IgD-negative memory B cell (primary cell): ENCODE measurements around the gene STK10. TPM values are rescaled to one million over a fixed set of nuclear protein-coding genes. Genes with fewer than 3 reads are reported as not detected.
"Not testable (repeated sequence)": the region's sequence is repeated elsewhere in the genome, so short reads cannot be mapped to it uniquely, and the experiment has no call there.

Source experiments
- H3K27ac Mint-ChIP-seq, 3 donors: one replicate each; pipeline ENCODE4 v1.8.0; 2020 to 2022; ENCODE audit warnings: mild to moderate bottlenecking in 3 of 3, mixed read lengths in 3 of 3, moderate library complexity in 1 of 3
- H3K27me3 Mint-ChIP-seq: one replicate; pipeline ENCODE4 v1.8.0; 2021; ENCODE audit warnings: mixed read lengths
- H3K36me3 Mint-ChIP-seq: one replicate; pipeline ENCODE4 v1.8.0; 2020; ENCODE audit warnings: mild to moderate bottlenecking, mixed read lengths
- H3K4me1 Mint-ChIP-seq, 3 donors: one replicate each; pipeline ENCODE4 v1.8.0; 2020 to 2022; ENCODE audit warnings: mixed read lengths in 3 of 3, mild to moderate bottlenecking in 1 of 3
- H3K4me3 Mint-ChIP-seq, 4 donors: one replicate each; pipeline ENCODE4 v1.8.0; 2020 to 2022; ENCODE audit warnings: mild to moderate bottlenecking in 4 of 4, mixed read lengths in 4 of 4, moderate library complexity in 3 of 4
- H3K9me3 Mint-ChIP-seq, 3 donors: one replicate each; pipeline ENCODE4 v1.8.0; 2020 to 2021; ENCODE audit warnings: mixed read lengths in 3 of 3, mild to moderate bottlenecking in 1 of 3
- polyA plus RNA-seq: library from polyadenylated mRNA; unstranded; fragments of 300-500 nt; fragmentation: Illumina TruSeq; gene quantifications from one replicate; pipeline ENCODE4 v1.2.3, GENCODE V29; 2021

The STK10 gene
- polyA plus RNA-seq, 1 donor from 2014 or later, result 87.9 TPM

DNA sequence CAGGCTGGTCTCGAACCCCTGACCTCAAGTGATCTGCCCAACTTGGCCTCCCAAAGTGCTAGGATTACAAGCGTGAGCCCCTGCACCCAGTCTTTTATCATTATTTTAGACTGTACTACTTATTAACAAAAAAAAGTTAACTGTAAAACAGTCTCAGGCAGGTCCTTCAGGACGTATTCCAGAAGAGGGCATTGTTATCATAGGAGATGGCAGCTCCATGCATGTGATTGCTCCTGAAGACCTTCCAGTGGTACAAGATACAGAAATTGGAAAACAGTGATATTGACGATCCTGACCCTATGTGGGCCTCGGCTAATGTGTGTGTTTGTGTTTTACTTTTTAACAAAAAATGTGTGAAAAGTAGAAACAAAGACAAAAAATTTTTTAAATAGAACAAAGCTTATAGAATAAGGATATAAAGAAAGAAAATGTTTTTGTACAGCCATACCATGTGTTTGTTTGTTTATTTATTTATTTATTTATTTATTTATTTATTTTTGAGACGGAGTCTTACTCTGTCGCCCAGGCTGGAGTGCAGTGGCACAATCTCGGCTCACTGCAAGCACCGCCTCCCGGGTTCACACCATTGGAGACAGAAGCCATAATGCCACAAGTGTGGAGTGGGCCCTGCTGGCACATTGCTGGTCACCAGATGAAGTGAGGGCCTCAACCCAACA, 167.8 kb downstream of the STK10 start:
- H3K36me3 Mint-ChIP-seq, H3K27ac Mint-ChIP-seq, H3K9me3 Mint-ChIP-seq, H3K4me3 Mint-ChIP-seq, H3K27me3 Mint-ChIP-seq, H3K4me1 Mint-ChIP-seq: not testable (repeated sequence)

- no peaks in the 10 kb centered on the region for H3K9me3 Mint-ChIP-seq
- peaks cover 3% of the 10 kb centered on the region for H3K36me3 Mint-ChIP-seq
- peak overlapping the region in 1 of 3 donors; percentile 23 for H3K27ac Mint-ChIP-seq
- no peak overlapping the region for H3K4me3 Mint-ChIP-seq
- H3K4me1 Mint-ChIP-seq, result no peaks in the 10 kb centered on the region
- peaks cover 2% of the 10 kb centered on the region for H3K27me3 Mint-ChIP-seq
These were observed 172.7 kb downstream of the STK10 start for GRCh38 chr5:172015346-172015745.

DNA sequence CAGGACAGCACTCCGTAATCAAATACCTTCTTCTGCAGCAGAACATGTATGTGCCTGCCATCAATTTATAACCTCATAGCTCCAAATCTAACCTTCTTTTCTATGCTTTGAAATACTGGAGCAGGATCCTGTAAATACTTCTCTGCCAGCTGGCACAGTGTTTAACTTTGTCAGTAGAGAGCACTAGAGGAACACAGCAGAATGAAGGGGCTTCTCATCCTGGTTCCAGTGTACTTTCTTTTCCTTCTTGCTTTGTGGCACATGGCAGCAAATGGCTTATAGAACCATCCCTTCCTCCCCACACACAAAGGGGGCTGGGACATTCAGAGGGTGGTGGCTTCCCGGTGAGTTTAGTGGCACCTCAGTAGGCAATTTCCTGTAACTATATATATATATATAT, 177.7 kb downstream of the STK10 start:
- Mint-ChIP-seq H3K27me3 (peaks cover 2% of the 10 kb centered on the region), H3K36me3 (no peaks in the 10 kb centered on the region), H3K27ac (peak overlapping the region in 1 of 3 donors; percentile 9), H3K9me3 (no peaks in the 10 kb centered on the region), H3K4me1 (peaks cover 9 to 12% (median 10%) of the 10 kb centered on the region in 3 donors), H3K4me3 (peak overlapping the region in 1 of 4 donors; percentile 28)

GRCh38 chr5:172009536-172010270, 178.3 kb downstream of the STK10 start:
- Mint-ChIP-seq H3K9me3 (no peaks in the 10 kb centered on the region), H3K4me3 (peak overlapping the region in 1 of 4 donors; percentile 93), H3K36me3 (no peaks in the 10 kb centered on the region), H3K27ac (no peak overlapping the region), H3K27me3 (no peaks in the 10 kb centered on the region), H3K4me1 (peaks cover 15 to 18% (median 16%) of the 10 kb centered on the region in 3 donors)

- Mint-ChIP-seq H3K4me1 (peaks cover 18 to 22% (median 19%) of the 10 kb centered on the region in 3 donors), H3K4me3 (peak overlapping the region in 1 of 4 donors; percentile 93)
These were observed 179.3 kb downstream of the STK10 start for GRCh38 chr5:172008689-172009141.

GRCh38 chr5:172008111-172008455, 179.9 kb downstream of the STK10 start:
- H3K4me3 Mint-ChIP-seq, result peak overlapping the region in 3 of 4 donors; percentile 41 to 98 (median 93)
- H3K9me3 Mint-ChIP-seq, result no peaks in the 10 kb centered on the region
- peaks cover 25 to 28% (median 25%) of the 10 kb centered on the region in 3 donors for H3K4me1 Mint-ChIP-seq
- peak overlapping the region; percentile 80 to 99 (median 90) for H3K27ac Mint-ChIP-seq
- H3K36me3 Mint-ChIP-seq, result no peaks in the 10 kb centered on the region
- H3K27me3 Mint-ChIP-seq, result no peaks in the 10 kb centered on the region

More at GRCh38 chr5:172008689-172009141, 179.3 kb downstream of the STK10 start:
- H3K27me3 Mint-ChIP-seq, result no peaks in the 10 kb centered on the region
- peak overlapping the region in 1 of 3 donors; percentile 90 for H3K27ac Mint-ChIP-seq
- H3K9me3 Mint-ChIP-seq, result no peaks in the 10 kb centered on the region
- no peaks in the 10 kb centered on the region for H3K36me3 Mint-ChIP-seq

DNA sequence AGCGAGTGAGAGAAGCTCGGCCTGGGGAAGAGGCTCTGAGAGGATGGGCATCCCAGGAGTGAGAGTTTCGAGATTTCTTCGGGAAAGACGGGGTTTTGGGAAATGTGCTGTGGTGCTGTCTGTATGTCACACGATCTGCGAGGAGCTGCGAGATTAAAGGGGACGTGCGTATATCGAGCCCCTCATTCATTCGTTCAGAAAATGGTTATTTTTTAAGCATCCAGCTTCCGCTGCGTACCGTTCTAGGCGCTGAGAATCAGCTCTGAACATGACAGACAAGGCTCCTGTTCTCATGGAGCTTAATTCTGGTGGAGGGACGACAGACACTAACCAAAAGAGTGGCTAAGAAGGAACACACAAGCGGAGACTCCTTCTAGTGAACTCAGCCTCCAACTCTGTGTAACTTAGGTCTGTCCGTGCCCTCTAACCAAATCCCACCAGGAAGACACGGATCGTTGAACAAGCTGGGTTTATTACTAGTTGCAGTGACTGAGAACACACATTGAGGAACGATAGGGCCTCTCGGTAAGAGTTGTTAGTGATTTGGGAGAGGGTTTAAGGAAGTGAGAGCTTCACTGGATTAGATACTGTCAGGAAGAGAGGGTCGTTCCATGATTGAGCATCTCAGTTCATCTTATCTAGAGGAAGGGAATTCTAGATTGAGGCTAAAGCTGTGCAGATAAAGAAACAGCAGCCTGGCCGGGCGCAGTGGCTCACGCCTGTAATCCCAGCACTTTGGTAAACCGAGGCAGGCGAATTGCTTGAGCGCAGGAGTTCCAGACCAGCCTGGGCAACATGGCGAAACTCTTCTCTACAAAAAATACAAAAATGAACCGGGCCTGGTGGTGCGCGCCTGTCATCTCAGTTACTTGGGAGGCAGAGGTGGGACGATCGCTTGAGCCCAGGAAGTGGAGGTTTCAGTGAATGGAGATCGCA, 180.6 kb downstream of the STK10 start:
- Mint-ChIP-seq H3K4me1 (peaks cover 28 to 33% (median 29%) of the 10 kb centered on the region in 3 donors), H3K27ac (peak overlapping the region; percentile 90 to 99 (median 99)), H3K36me3 (no peaks in the 10 kb centered on the region), H3K4me3 (peak overlapping the region; percentile 93 to 98 (median 97)), H3K27me3 (no peaks in the 10 kb centered on the region), H3K9me3 (no peaks in the 10 kb centered on the region)

DNA sequence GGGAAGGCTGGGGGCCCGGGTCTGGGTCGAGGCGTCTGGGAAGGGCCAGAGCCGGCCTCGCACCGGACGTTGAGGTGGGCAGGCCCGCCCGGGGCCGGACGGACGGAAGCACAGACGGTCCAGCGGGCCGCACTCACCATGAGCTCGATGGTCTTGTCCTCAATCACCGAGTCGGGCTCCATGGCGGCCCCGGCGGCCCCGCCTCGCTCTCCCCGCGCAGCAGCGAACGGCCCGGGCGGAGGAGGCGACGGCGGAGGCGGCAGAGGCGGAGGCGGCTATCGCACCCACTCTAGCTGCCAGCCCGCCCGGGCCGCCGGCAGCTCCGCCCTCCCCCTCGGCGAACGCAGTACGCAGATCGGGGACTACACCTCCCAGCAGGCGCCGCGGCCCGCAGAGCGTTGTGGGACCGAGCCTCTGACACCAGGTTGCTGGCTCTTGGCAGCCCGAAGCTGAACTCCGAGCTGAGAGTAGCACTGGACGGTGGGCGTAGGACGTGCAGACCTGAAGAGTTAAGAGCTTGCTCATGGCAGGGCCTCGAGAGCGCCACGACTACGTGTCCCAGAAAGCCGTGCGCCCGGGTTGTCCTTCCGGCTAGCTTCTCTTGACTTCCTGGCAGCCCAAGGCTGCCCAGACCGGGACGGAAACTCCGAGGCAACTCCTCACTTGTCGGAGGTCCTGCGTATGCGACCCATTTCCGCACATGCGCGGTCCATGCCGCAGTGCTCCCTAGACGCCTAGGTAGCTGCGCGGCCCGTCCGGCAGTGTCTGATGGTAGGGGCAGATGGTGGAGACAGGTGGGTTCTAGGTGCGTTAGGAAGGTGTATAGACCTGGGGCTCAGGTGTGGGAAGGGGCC, 181.5 kb downstream of the STK10 start, which contains the start of gene FBXW11:
FBXW11 (minus strand) TSS at position 318 of the 854 bp plus-strand sequence; CDS start at position 182, 136 bp downstream.
- H3K4me3 Mint-ChIP-seq, result peak within 1 kb of the TSS; percentile 93 to 99 (median 98)
- H3K9me3 Mint-ChIP-seq, result no peaks in the 10 kb centered on the region
- peak within 1 kb of the TSS; percentile 90 to 99 (median 99) for H3K27ac Mint-ChIP-seq
- H3K4me1 Mint-ChIP-seq, result peaks cover 33 to 42% (median 37%) of the 10 kb centered on the region in 3 donors
- H3K36me3 Mint-ChIP-seq, result no peaks in the 10 kb centered on the region
- H3K27me3 Mint-ChIP-seq, result no peaks in the 10 kb centered on the region

DNA sequence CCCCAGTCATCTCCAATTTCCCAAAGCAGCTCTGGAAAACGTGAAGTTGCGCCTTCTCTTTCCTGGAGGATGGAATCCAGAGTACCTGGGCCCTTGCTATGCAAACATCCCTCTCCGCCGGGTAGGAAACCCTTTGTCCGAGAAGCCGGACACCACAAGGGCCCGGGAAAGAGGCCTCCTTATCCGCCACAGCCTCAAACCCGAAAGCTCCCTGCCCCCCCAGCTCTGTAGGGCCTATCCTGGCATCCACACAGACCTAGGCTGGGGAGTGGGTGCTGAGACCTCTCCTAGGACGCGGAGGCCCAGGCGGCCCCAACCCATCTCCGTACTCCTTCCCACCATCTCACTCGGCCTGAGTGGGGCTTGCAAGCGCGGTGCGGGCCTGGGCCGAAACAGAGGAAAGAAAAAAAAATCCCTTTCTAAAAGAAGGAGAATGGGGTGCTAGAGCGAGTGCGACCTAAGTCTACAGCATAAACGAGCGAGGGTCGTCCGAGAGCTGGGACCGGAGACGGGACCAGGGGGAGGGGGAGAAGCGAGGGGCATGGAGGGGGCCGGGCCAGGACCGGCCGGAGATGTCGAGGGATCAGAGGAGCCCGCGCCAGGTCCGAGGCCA, 182.2 kb downstream of the STK10 start:
- Mint-ChIP-seq H3K36me3 (no peaks in the 10 kb centered on the region), H3K4me1 (peaks cover 39 to 49% (median 44%) of the 10 kb centered on the region in 3 donors), H3K9me3 (no peaks in the 10 kb centered on the region), H3K27ac (peak overlapping the region; percentile 90 to 99 (median 96)), H3K27me3 (no peaks in the 10 kb centered on the region), H3K4me3 (peak overlapping the region; percentile 93 to 99 (median 98))

GRCh38 chr5:172004824-172005237, 183.2 kb downstream of the STK10 start:
- Mint-ChIP-seq H3K9me3 (no peaks in the 10 kb centered on the region), H3K27me3 (no peaks in the 10 kb centered on the region), H3K27ac (peak overlapping the region; percentile 90 to 99 (median 96)), H3K4me1 (peaks cover 43 to 57% (median 52%) of the 10 kb centered on the region in 3 donors), H3K4me3 (peak overlapping the region; percentile 93 to 99 (median 98)), H3K36me3 (no peaks in the 10 kb centered on the region)

- Mint-ChIP-seq H3K36me3 (no peaks in the 10 kb centered on the region), H3K27ac (peak overlapping the region in 2 of 3 donors; percentile 50 to 61), H3K4me3 (peak overlapping the region; percentile 21 to 82 (median 59)), H3K4me1 (peaks cover 47 to 66% (median 57%) of the 10 kb centered on the region in 3 donors), H3K9me3 (no peaks in the 10 kb centered on the region), H3K27me3 (no peaks in the 10 kb centered on the region)
These were observed 184.3 kb downstream of the STK10 start for GRCh38 chr5:172003746-172004145.

- Mint-ChIP-seq H3K27me3 (no peaks in the 10 kb centered on the region), H3K4me3 (peak overlapping the region in 2 of 4 donors; percentile 67 to 83), H3K27ac (peak overlapping the region in 2 of 3 donors; percentile 50 to 61), H3K36me3 (peaks cover 1% of the 10 kb centered on the region), H3K4me1 (peaks cover 48 to 64% (median 57%) of the 10 kb centered on the region in 3 donors), H3K9me3 (no peaks in the 10 kb centered on the region)
These were observed 185.0 kb downstream of the STK10 start for GRCh38 chr5:172002840-172003512.

DNA sequence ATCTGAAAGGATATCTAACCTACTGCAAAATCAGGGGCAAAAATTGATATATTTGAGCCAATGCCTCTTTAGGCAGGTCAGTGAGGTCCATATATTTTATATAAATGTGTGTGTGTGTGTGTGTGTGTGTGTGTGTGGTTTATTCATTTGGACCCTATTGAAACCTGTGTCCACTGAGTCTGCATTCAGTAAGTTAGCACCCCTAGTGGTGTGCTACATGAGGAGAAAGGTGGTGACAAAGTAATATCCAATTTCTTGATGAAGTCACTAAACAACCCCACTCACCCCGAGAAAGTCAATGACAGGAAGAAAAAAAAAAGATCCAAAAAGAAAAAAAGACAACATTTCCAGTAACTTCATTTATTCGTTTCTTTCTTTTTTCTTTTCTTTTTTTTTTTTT, 185.7 kb downstream of the STK10 start:
- H3K9me3 Mint-ChIP-seq, result no peaks in the 10 kb centered on the region
- no peaks in the 10 kb centered on the region for H3K27me3 Mint-ChIP-seq
- H3K4me3 Mint-ChIP-seq, result peak overlapping the region in 2 of 4 donors; percentile 47 to 67
- peaks cover 3% of the 10 kb centered on the region for H3K36me3 Mint-ChIP-seq
- H3K4me1 Mint-ChIP-seq, result peaks cover 52 to 68% (median 58%) of the 10 kb centered on the region in 3 donors
- H3K27ac Mint-ChIP-seq, result no peak overlapping the region
